A549 (cell line): ENCODE measurements around the gene SARS1. TPM values are rescaled to one million over a fixed set of nuclear protein-coding genes. Genes with fewer than 3 reads are reported as not detected.
A peak's percentile ranks its signal among the peaks of the same experiment; 100 is the strongest.

ENCODE experiments used
- ATAC-seq, 2 experiments: fragments of 200-7000 bp in 1 of 2; fragments of >200 bp in 1 of 2; cut with Nextera tagmentation in 1 of 2; cut with Tn5 transposase in 1 of 2; 3 replicates each; pipeline versions ENCODE4 v1.8.0 to v1.9.1; 2018 to 2020; ENCODE audit warnings: mild to moderate bottlenecking in 1 of 2, moderate library complexity in 1 of 2
- CTCF ChIA-PET: fragments of 300-600 bp; sonication (Branson Sonifier 250); formaldehyde crosslinking; extraction: SDS; loops from one replicate; lab custom pipeline; 2021; ENCODE audit warnings: antibody characterized with exemption, inconsistent platforms; lab: Yijun Ruan, JAX
- POLR2A ChIA-PET: fragments of 350-600 bp; formaldehyde crosslinking; extraction: SDS; loops from one replicate; lab custom pipeline; 2021; ENCODE audit warnings: antibody characterized with exemption, inconsistent platforms; lab: Yijun Ruan, JAX
- DNase-seq, 2 experiments: peaks; one replicate each; pipeline versions ENCODE4 v3.0.0 to v3.0.0-alpha.2; 2011 to 2016; ENCODE audit warnings: low read depth in 1 of 2, low spot score in 1 of 2
- FAIRE-seq: peaks from 2 replicates; lab custom pipeline; 2011; peaks lifted over from hg19 to GRCh38; lab: Jason Lieb, UNC
- H3K27ac ChIP-seq, 2 experiments: fragments of >200 bp; sonication (Bioruptor Twin); formaldehyde crosslinking; 3 replicates each; pipeline ENCODE4 v1.5.1; 2016 to 2017
- H3K4me1 ChIP-seq: fragments of >200 bp; sonication (Bioruptor Twin); formaldehyde crosslinking; 3 replicates; pipeline ENCODE4 v1.6.1; 2016
- H3K4me2 ChIP-seq: fragments of >200 bp; sonication (Bioruptor Twin); formaldehyde crosslinking; 3 replicates; pipeline ENCODE4 v1.6.1; 2016
- H3K4me3 ChIP-seq: fragments of >200 bp; sonication (Bioruptor Twin); formaldehyde crosslinking; 3 replicates; pipeline ENCODE4 v1.5.1; 2016
- H3K9me3 ChIP-seq: fragments of >200 bp; sonication (Bioruptor Twin); formaldehyde crosslinking; 3 replicates; pipeline ENCODE4 v1.6.1; 2016
- EHF ChIP-seq: fragments of 250-450 bp; sonication (Bioruptor Pico); IDR thresholded peaks from 2 replicates; pipeline ENCODE4 v1.5.0; 2020; ENCODE audit warnings: mild to moderate bottlenecking
- EP300 ChIP-seq, 2 experiments: fragments of >200 bp; sonication (Bioruptor Twin); formaldehyde crosslinking; IDR thresholded peaks; 2 replicates in 1 of 2; 3 replicates in 1 of 2; pipeline ENCODE4 v1.6.1; 2016 to 2017
- GATA3 ChIP-seq: IDR thresholded peaks from 2 replicates; pipeline ENCODE4 v1.6.1; 2012; ENCODE audit warnings: borderline replicate concordance
- HOXA7 ChIP-seq: fragments of 250-450 bp; sonication (Bioruptor Pico); IDR thresholded peaks from 2 replicates; pipeline ENCODE4 v1.5.0; 2020; ENCODE audit warnings: mild to moderate bottlenecking, moderate library complexity
- JUN ChIP-seq, 2 experiments: fragments of >200 bp; sonication (Bioruptor Twin); formaldehyde crosslinking; IDR thresholded peaks; 2 replicates in 1 of 2; 3 replicates in 1 of 2; pipeline ENCODE4 v1.6.1; 2016 to 2017
- MYC ChIP-seq: IDR thresholded peaks from 2 replicates; pipeline ENCODE4 v1.6.1; 2012; ENCODE audit warnings: mild to moderate bottlenecking, inconsistent platforms, low read length, improper control_type of control experiment, borderline replicate concordance
- PHF8 ChIP-seq: fragments of 200-600 bp; sonication (generic); IDR thresholded peaks from 2 replicates; pipeline ENCODE4 v1.6.1; 2016; ENCODE audit warnings: low read depth, mild to moderate bottlenecking, antibody characterized with exemption, moderate library complexity, borderline replicate concordance
- POLR2A ChIP-seq: IDR thresholded peaks from 2 replicates; pipeline ENCODE4 v1.6.1; 2012; ENCODE audit warnings: mild to moderate bottlenecking, low read length
- RAD21 ChIP-seq, 2 experiments: fragments of >200 bp in 1 of 2; sonication (Bioruptor Twin) in 1 of 2; formaldehyde crosslinking in 1 of 2; IDR thresholded peaks in 1 of 2; conservative IDR thresholded peaks in 1 of 2; 2 replicates in 1 of 2; 3 replicates in 1 of 2; pipeline ENCODE4 v1.6.1; 2012 to 2018; ENCODE audit warnings: inconsistent platforms in 1 of 2
- REST ChIP-seq: fragments of 200-600 bp; sonication (generic); IDR thresholded peaks from 2 replicates; pipeline ENCODE4 v1.6.1; 2016; ENCODE audit warnings: antibody characterized with exemption, mild to moderate bottlenecking, moderate library complexity
- ZFP36 ChIP-seq: fragments of 450-650 bp; IDR thresholded peaks from 2 replicates; pipeline ENCODE4 v1.6.1; 2014; ENCODE audit warnings: borderline replicate concordance; ENCODE audit not compliant: partially characterized antibody
- WGBS: methylation state at CpG from one replicate; pipeline ENCODE4 v1.1.6; 2017; ENCODE audit errors: missing lambda C conversion rate; 5-methylcytosine and 5-hydroxymethylcytosine counted together
- polyA plus RNA-seq, 4 experiments: library from polyadenylated mRNA; depleted of rRNA in 3 of 4; stranded (reverse); fragments of >200 nt; fragmentation: RNase III in 1 of 4; extraction: RNeasy Plus Mini Kit Qiagen cat#74134 plus additional on column Dnase treatment in 1 of 4; gene quantifications; 2 replicates in 3 of 4; 3 replicates in 1 of 4; pipeline ENCODE4 v1.2.3, GENCODE V29; 2011 to 2017
- TF ChIP-seq, protein P1 (sequence below): fragments of 150-350 bp; IDR thresholded peaks from 2 replicates; pipeline ENCODE4 v1.6.1; 2014; ENCODE audit warnings: low read depth, mild to moderate bottlenecking, low read length
- TF ChIP-seq, protein P2 (sequence below): fragments of >200 bp; sonication (Bioruptor Twin); formaldehyde crosslinking; IDR thresholded peaks from 3 replicates; pipeline ENCODE4 v1.6.1; 2016
- TF ChIP-seq, protein P3 (sequence below): IDR thresholded peaks from 2 replicates; pipeline ENCODE4 v1.6.1; 2012
- TF ChIP-seq, protein P4 (sequence below): IDR thresholded peaks from 2 replicates; pipeline ENCODE4 v1.6.1; 2012; ENCODE audit warnings: low read depth, borderline replicate concordance
- TF ChIP-seq, protein P5 (sequence below): fragments of 250-450 bp; sonication (Bioruptor Pico); IDR thresholded peaks from 2 replicates; pipeline ENCODE4 v1.5.0; 2020; ENCODE audit warnings: low read depth, mild to moderate bottlenecking, moderate library complexity

Gene SARS1
- polyA plus RNA-seq, 2 of the 4 experiments (the other 2 are of a cell fraction): 103 to 152 TPM

GRCh38 chr1:109282952-109283747 is 69.4 kb downstream of the SARS1 start, which contains the start of gene PSRC1:
PSRC1 (minus strand) TSS chr1:109283145.
- 4% methylated on average over 26 of the region's 56 CpGs for WGBS
- FAIRE-seq (no peak), DNase-seq (peak; percentile 93 to 95), ATAC-seq (peak; percentile 98 to 99)
- no peaks in the 10 kb centered on the region for H3K9me3 ChIP-seq
- peak within 1 kb of the TSS; percentile 85 to 98 for H3K27ac ChIP-seq
- H3K4me1 ChIP-seq: peaks cover 13% of the 10 kb centered on the region; the same call in 2 of the 3 replicates
- H3K4me3 ChIP-seq: peak within 1 kb of the TSS; percentile 86
- POLR2A ChIA-PET: interaction anchor here (1.0 to 1.6 kb wide), 5 partner anchors 9 to 400 kb away, joined by 3 to 8 read pairs (median 3); partner anchors contain the start of gene SORT1
- CTCF ChIA-PET: interaction anchor here (1.0 to 2.3 kb wide), 4 partner anchors 14 to 115 kb away, joined by 3 to 18 read pairs (median 6); partner anchors contain the start of gene SORT1
- TF ChIP-seq GATA3 (no peak), ZFP36 (no peak), RAD21 (conservative IDR thresholded peaks at IDR 0.05 in 1 of 2, IDR thresholded peaks at IDR 0.05 in 1 of 2) (0 out of 5 replicates have a peak, but pooled peaks of 1 of the 2 experiments have one; percentile 17), JUN (IDR thresholded peaks at IDR 0.05) (peak; percentile 56 to 68; a peak in 4 of 5 replicates), EP300 (IDR thresholded peaks at IDR 0.05) (no peak), HOXA7 (CRISPR knock-in tag) (no peak), EHF (CRISPR knock-in tag) (no peak), PHF8 (peak; percentile 52; the same call in 1 of the 2 replicates), POLR2A (peak; percentile 85), MYC (no peak), REST (no peak)
- TF ChIP-seq, protein P1, sequence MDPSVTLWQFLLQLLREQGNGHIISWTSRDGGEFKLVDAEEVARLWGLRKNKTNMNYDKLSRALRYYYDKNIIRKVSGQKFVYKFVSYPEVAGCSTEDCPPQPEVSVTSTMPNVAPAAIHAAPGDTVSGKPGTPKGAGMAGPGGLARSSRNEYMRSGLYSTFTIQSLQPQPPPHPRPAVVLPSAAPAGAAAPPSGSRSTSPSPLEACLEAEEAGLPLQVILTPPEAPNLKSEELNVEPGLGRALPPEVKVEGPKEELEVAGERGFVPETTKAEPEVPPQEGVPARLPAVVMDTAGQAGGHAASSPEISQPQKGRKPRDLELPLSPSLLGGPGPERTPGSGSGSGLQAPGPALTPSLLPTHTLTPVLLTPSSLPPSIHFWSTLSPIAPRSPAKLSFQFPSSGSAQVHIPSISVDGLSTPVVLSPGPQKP: no peak
- TF ChIP-seq, protein P2, sequence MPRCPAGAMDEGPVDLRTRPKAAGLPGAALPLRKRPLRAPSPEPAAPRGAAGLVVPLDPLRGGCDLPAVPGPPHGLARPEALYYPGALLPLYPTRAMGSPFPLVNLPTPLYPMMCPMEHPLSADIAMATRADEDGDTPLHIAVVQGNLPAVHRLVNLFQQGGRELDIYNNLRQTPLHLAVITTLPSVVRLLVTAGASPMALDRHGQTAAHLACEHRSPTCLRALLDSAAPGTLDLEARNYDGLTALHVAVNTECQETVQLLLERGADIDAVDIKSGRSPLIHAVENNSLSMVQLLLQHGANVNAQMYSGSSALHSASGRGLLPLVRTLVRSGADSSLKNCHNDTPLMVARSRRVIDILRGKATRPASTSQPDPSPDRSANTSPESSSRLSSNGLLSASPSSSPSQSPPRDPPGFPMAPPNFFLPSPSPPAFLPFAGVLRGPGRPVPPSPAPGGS: 0 out of 3 replicates have a peak, but pooled peaks have one; percentile 48
- TF ChIP-seq, protein P3, sequence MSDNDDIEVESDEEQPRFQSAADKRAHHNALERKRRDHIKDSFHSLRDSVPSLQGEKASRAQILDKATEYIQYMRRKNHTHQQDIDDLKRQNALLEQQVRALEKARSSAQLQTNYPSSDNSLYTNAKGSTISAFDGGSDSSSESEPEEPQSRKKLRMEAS: peak; percentile 87
- TF ChIP-seq, protein P4, sequence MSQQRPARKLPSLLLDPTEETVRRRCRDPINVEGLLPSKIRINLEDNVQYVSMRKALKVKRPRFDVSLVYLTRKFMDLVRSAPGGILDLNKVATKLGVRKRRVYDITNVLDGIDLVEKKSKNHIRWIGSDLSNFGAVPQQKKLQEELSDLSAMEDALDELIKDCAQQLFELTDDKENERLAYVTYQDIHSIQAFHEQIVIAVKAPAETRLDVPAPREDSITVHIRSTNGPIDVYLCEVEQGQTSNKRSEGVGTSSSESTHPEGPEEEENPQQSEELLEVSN: peak; percentile 56; the same call in 1 of the 2 replicates
- TF ChIP-seq, protein P5, sequence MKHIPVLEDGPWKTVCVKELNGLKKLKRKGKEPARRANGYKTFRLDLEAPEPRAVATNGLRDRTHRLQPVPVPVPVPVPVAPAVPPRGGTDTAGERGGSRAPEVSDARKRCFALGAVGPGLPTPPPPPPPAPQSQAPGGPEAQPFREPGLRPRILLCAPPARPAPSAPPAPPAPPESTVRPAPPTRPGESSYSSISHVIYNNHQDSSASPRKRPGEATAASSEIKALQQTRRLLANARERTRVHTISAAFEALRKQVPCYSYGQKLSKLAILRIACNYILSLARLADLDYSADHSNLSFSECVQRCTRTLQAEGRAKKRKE (CRISPR knock-in tag): no peak
- H3K4me2 ChIP-seq: peak within 1 kb of the TSS; percentile 73
